GM18909 (cell line): Measurements from ENCODE around the gene XYLT1.

Source experiments
- ATAC-seq: cut with Tn5 transposase; IDR thresholded peaks from one replicate; pipeline ENCODE4 v1.9.1; 2021; ENCODE audit warnings: mild to moderate bottlenecking; ENCODE audit not compliant: unreplicated experiment, poor library complexity

The XYLT1 gene

DNA sequence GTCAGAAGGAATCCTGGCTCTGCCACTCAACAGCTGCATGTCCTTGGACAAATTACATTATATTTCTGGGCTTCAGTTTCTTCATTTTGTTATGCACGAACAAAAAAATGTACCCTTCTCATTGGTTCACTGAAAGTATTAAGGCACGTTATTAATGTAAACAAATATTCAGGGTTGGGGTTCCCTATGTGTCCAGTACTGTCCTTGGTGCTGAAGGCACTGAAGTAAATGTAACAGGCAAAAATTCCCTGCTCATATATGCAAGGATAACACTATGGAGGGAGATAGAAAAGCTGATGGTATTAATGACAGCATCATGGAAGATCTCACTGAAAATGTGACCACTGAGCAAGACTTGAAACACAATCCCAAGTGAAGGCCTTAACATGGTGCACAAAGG, 386.6 kb downstream of the XYLT1 start:
- ATAC-seq, result no peak

DNA sequence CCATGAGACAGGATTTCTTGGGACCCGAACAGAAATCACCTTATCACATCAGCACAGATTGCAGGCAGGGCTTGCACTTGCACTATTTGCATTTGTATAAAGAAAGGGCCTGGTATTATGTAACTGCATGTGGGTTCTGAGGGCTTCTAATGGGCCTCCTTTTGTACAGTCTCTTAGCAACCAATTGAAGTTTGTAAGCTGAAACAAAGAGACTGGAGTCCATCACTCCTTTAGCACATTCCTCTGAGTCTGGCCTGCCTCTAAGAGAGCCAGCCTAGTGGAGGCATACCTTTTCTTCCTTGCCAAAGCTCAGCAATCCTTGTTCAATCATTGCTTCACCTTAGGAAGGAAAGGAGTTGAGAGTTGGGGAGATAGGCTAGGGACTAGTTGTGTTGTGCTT, 387.1 kb downstream of the XYLT1 start:
- ATAC-seq, result no peak

GRCh38 chr16:17082095-17082882, 388.5 kb downstream of the XYLT1 start:
- no peak for ATAC-seq

GRCh38 chr16:17080105-17080504, 390.7 kb downstream of the XYLT1 start:
- no peak for ATAC-seq

- ATAC-seq, result no peak
These were observed 391.7 kb downstream of the XYLT1 start for GRCh38 chr16:17078931-17079631.

DNA sequence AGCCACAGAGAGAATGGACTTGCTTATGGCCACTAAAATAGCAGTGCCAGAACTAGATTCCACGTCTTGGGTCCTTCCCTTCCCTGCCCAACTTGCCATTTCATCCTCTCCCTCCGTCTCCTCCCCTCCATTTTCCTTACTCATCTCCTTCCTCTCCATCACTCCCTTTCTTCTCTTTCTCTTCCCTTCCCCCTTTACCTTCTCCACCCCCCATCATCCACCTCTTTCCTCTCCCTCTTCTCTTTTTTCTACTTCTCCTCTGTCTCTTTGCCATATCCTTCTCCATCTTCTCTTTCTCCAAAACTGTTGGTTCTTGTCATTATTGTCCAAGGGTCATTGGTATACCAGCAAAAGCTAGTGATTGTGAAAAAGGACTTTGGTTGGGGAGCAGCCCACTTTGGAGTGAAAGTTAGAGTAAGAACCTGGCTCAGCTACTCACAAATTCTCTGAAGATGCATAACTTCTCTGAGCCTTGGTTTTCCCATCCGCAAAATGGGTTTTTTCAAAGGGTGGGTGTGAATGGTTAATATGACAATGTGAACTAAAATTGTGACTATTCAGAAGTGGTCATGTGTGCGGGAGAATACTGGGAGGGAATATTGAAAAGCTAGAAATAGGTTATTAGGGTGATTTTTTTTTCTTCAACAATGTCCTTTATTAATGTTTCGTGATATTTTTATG, 393.8 kb downstream of the XYLT1 start:
- no peak for ATAC-seq

DNA sequence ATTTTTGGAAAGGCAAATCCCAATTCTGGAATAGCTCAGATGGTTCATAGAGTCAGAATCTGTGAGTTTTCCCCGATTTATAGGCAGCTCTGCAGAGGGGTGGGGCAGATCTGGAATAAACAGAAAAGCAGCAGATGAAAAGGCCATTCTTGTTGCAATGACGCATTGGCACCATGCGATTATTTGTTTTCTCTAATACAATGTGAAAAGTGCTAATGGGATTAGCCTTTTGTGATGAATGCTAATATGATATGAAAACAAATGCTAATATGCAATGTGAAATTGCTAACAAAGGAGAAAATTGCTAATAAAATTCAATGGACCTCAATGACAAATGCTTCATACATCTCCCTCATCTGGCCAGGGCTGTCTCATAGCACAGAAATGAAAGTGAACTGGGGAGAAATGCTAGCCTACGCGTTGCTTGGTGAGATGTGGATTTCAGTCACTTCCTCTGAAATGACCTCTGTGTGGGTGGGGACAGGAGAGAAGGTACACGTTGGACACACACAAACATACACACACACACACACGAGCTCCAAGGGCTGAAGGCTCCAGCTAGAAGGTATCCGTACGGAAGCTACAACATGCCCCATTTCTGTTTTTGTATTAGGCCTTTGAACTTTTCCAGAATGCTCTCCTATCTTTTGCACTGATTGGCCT, 394.5 kb downstream of the XYLT1 start:
- no peak for ATAC-seq

- no peak for ATAC-seq
These were observed 398.7 kb downstream of the XYLT1 start for GRCh38 chr16:17072104-17072503.

DNA sequence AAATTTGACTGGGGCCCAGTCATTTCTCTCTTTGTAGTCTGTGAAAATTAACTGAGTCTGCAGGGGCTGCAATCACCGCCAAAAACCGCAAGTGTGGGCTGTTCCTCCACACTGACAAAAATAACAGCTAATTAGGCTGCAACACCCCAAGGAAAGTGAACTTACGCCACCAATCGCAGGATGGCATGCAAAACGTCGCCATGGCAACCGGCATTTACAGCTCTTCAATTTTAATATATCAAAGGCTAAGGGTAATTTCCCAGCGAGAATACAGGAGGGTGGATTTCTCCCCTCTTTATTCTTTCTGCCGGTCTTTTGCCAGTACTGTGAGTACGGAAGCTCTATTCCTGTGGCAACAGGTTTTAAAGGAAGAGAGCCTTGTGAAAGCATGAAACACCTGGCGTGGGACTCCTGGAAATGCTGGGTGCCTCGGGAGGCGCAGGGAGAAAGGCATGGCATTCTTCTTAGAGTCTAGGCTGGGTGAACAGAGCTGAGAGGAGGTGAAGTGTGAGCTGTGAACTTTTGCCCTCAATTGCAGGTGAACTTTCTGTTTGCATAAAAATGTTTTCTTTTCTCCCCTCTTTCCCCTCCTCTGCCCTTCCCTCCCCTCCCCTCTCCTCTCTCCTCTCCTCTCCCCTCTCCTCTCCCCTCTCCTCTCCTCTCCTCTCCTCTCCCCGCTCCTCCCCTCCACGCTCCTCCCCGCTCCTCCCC, 399.7 kb downstream of the XYLT1 start:
- peak; percentile 83 for ATAC-seq

DNA sequence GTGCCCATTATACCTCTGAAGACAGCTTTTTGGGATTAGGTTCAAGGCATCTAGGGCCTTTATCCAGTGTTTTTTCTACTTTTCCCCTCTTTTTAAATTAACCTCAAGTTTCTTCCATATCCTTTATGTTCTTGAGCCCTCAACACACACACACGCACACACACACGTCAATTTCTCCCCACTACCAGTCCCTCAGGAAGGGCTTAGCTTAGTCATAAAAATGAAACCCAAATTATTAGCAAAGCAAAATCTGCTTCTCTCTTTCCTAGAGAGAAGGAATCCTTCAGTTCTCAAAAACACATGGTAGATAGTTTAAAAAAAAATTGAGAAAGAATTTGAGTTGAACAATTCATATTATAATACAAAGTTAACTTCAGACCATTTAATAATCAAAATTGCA, 401.1 kb downstream of the XYLT1 start:
- no peak for ATAC-seq

GRCh38 chr16:17068524-17068923, 402.2 kb downstream of the XYLT1 start:
- no peak for ATAC-seq

DNA sequence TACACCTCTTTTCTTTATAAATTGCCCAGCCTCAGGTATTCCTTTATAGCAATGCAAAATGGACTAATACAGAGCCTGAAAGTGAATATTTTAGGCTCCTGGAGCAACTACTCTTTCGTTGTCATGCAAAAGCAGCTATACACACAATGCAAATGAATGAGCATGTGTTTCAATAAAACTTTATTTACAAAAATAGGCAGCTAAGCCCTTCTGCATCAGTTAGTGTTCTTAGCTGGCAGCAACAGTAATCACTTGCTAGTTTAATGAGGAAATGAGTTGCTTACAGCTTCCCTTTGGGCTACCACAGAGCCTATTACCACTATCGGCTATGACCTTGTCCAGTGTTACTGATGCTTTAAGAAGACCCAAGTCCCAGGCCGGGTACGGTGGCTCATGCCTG, 402.9 kb downstream of the XYLT1 start:
- ATAC-seq, result no peak

DNA sequence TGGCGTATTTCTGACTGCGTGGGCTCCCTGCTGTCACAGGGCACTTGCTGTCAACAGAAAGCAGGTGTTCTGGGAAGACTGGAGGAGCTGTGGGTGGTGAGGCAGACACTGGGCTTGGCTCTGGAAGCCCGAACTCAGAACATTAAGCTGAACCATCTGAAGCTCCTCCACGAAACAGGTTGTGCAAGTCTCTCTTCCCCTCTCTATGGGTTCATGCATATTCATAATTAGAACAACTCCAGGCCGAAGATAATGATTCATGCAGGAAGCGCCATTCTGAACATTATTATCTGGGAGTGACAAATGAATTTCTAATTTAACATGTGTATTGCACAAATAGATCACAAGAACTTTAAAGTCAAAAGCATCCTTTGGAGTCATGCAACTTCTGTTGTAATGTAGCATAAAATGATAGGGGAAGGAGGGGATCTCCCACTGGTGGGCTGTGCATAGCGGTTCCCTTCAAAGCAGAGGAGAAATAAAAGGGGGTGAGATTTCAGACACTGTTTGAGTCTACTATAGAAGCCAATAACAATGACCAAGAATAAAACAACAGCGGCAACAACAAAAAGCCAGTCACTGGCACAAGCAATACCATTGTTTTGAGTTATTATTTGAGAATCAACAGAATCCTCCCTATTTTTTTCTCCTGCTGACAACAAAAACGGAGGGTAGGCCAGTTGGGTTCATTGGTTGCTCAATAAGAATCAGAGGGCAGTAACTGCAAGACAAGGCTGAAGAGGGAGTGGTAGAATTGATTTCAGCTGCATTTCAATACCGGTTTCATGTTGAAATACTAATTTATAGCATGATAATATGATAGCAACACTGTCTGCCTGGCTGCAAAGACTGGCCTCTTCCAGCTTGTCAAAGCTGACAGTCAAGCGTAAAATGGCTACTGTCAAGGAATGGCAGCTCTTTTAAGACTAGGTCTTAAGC, 407.3 kb downstream of the XYLT1 start:
- no peak for ATAC-seq

DNA sequence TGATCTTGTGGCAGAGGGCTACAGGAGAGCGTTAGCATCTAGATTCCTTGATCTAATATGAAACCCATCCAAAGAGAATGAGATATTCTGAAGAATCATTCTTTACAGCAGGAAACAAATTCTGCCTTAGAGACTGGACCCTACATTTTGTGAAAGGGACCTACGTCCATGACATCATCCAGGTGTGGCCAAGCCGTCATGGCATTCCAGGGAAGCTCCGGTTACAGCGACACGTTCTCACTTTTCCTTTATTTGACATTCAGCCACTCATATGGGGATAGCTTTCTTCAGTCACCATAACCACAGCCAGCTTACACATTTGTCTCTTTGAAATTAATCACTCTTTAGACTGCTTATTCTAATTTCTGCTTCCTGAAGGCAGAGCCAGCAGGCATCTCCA, 408.1 kb downstream of the XYLT1 start:
- ATAC-seq, result no peak

GRCh38 chr16:17061326-17061725, 409.4 kb downstream of the XYLT1 start:
- ATAC-seq, result no peak

DNA sequence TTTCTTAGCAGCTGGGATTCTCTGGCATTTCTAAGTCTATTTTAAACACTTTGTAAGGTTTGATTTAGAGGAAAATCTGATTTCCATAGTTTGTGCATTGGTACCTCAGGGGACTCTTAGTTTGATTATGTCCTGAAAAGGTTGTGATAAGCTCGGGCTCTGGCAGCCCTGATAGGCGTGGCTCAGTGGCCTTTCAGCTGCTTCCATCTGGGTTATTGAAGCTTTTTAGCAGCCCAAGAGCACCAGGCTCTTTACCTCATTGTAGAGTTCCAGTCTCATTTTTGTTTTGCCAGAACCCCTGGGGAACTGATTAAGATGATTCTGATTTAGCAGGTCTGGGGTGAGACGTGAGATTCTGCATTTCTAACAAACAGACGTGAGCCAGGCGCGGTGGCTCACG, 412.3 kb downstream of the XYLT1 start:
- ATAC-seq, result no peak

GRCh38 chr16:17056666-17057065, 414.1 kb downstream of the XYLT1 start:
- ATAC-seq, result no peak

- ATAC-seq, result no peak
These were observed 417.1 kb downstream of the XYLT1 start for GRCh38 chr16:17053536-17054160.
